PC-3 (cell line): Measurements from ENCODE around the gene UEVLD. TPM values are rescaled to one million over a fixed set of nuclear protein-coding genes. Genes with fewer than 3 reads are reported as not detected.

ENCODE experiments used
- ATAC-seq: fragments of 200-7000 bp; cut with Tn5 transposase; 2 replicates; pipeline ENCODE4 v1.9.1; 2020; ENCODE audit warnings: mild to moderate bottlenecking, moderate library complexity
- BruUV-seq: library from RNA; stranded (reverse); fragments of 400-500 nt; replicated peaks from 2 replicates; lab custom pipeline; 2021; lab: Mats Ljungman, UMichigan
- CTCF ChIA-PET: fragments of 300-600 bp; sonication (Branson Sonifier 250); formaldehyde crosslinking; loops from one replicate; lab custom pipeline; 2022; ENCODE audit warnings: antibody characterized with exemption; lab: Charles Lee
- POLR2A ChIA-PET: fragments of 300-600 bp; sonication (Branson Sonifier 250); formaldehyde crosslinking; loops from one replicate; lab custom pipeline; 2022; ENCODE audit warnings: antibody characterized with exemption; ENCODE audit not compliant: unreplicated experiment; lab: Charles Lee
- DNase-seq: peaks from one replicate; pipeline ENCODE4 v3.0.0-alpha.2; 2015
- H2AFZ ChIP-seq: fragments of 300-600 bp; sonication (generic); 2 replicates; pipeline ENCODE4 v1.6.0; 2016; ENCODE audit warnings: antibody characterized with exemption, low read length
- H3F3A ChIP-seq: fragments of 300-600 bp; sonication (generic); one replicate; pipeline ENCODE4 v1.6.0; 2017; ENCODE audit warnings: antibody characterized with exemption, low read length, control low read depth, mild to moderate bottlenecking; ENCODE audit not compliant: unreplicated experiment
- H3K27ac ChIP-seq: fragments of 300-600 bp; sonication (generic); 2 replicates; pipeline ENCODE4 v1.5.1; 2016; ENCODE audit warnings: mild to moderate bottlenecking, low read length
- H3K27me3 ChIP-seq: fragments of 300-600 bp; sonication (generic); 2 replicates; pipeline ENCODE4 v1.6.1; 2016; ENCODE audit warnings: low read length, mixed read lengths
- H3K36me3 ChIP-seq: fragments of 300-600 bp; sonication (generic); 2 replicates; pipeline ENCODE4 v1.6.1; 2016; ENCODE audit warnings: low read depth, mixed run types, low read length, mixed read lengths
- H3K4me1 ChIP-seq: fragments of 300-600 bp; sonication (generic); 2 replicates; pipeline ENCODE4 v1.5.1; 2016; ENCODE audit warnings: low read length; ENCODE audit not compliant: insufficient read depth
- H3K4me2 ChIP-seq: fragments of 300-600 bp; sonication (generic); 2 replicates; pipeline ENCODE4 v1.6.0; 2016; ENCODE audit warnings: low read length
- H3K4me3 ChIP-seq: fragments of 300-600 bp; sonication (generic); 2 replicates; pipeline ENCODE4 v1.5.1; 2016; ENCODE audit warnings: mild to moderate bottlenecking, low read length, mixed read lengths
- H3K79me2 ChIP-seq: fragments of 300-600 bp; sonication (generic); 2 replicates; pipeline ENCODE4 v1.6.1; 2017; ENCODE audit warnings: low read length, mixed read lengths
- H3K9ac ChIP-seq: fragments of 300-600 bp; sonication (generic); 2 replicates; pipeline ENCODE4 v1.6.0; 2016; ENCODE audit warnings: mild to moderate bottlenecking, low read length
- H3K9me2 ChIP-seq: fragments of 300-600 bp; sonication (generic); replicated peaks from 2 replicates; pipeline ENCODE4 v1.6.1; 2016; ENCODE audit warnings: mixed run types, low read length, mixed read lengths
- H3K9me3 ChIP-seq: fragments of 300-600 bp; sonication (generic); 2 replicates; pipeline ENCODE4 v1.6.1; 2016; ENCODE audit warnings: low read length, mixed read lengths
- H4K20me1 ChIP-seq: fragments of 300-600 bp; sonication (generic); 2 replicates; pipeline ENCODE4 v1.6.1; 2016; ENCODE audit warnings: low read length, mixed read lengths
- CTCF ChIP-seq: fragments of 300-600 bp; sonication (generic); conservative IDR thresholded peaks from 2 replicates; pipeline ENCODE4 v1.5.1; 2017; ENCODE audit warnings: antibody characterized with exemption, low read depth, mild to moderate bottlenecking, low read length
- EZH2 ChIP-seq: fragments of 300-600 bp; sonication (generic); IDR thresholded peaks from one replicate; pipeline ENCODE4 v1.6.1; 2017; ENCODE audit warnings: antibody characterized with exemption, mild to moderate bottlenecking, low read length; ENCODE audit not compliant: unreplicated experiment
- EZH2phosphoT487 ChIP-seq: fragments of 300-600 bp; sonication (generic); IDR thresholded peaks from 2 replicates; pipeline ENCODE4 v1.6.1; 2018; ENCODE audit warnings: mild to moderate bottlenecking, antibody characterized with exemption, low read length, borderline replicate concordance
- intact Hi-C: fragments of 100-400 bp; cut with micrococcal nuclease; formaldehyde crosslinking; loops from 2 replicates; pipeline ENCODE4 v1.9.0; 2023
- total RNA-seq: library from RNA; depleted of rRNA; stranded (reverse); fragments of >200 nt; gene quantifications from 2 replicates; pipeline ENCODE4 v1.2.3, GENCODE V29; 2014

The UEVLD gene
- total RNA-seq, 1 experiment from 2014 or later, result 22.2 TPM

DNA sequence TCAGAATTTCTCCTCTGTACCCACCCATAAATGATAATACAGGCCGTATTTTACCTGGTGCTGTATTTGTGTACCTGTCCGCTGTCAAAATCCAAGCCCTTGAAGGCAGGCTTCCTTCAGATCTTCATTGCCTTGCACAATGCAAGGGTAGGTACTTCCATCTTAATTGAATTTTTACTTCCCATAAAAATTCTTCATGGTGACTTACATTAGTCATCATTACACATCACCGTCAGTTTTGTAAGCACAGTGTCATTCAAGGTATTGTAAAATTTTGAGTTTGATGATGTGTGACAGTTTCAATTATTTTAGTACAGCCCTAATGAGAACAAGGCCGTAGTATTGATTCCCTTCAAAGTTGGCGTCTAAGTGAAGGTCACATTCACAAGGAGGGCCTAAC is 61.0 kb downstream of the UEVLD start:
- Histone ChIP-seq H3K27ac (peak overlapping the region; percentile 92), H3K4me3 (peak overlapping the region; percentile 81), H3K79me2 (peaks cover 52% of the 10 kb centered on the region), H3F3A (no peaks in the 10 kb centered on the region), H3K9me3 (no peaks in the 10 kb centered on the region), H3K27me3 (no peaks in the 10 kb centered on the region), H3K9me2 (no peaks in the 10 kb centered on the region), H3K4me1 (peaks cover 32% of the 10 kb centered on the region), H4K20me1 (0 out of 2 replicates have a peak, but pooled peaks cover 5% of the 10 kb centered on the region), H3K9ac (peak overlapping the region; percentile 94), H2AFZ (no peak overlapping the region), H3K4me2 (peak overlapping the region; percentile 82), H3K36me3 (no peaks in the 10 kb centered on the region)
- DNase-seq, result peak; percentile 66
- CTCF ChIA-PET, result no interaction called here
- TF ChIP-seq CTCF (no peak), EZH2 (no peak), EZH2phosphoT487 (no peak)
- intact Hi-C loops, result loop anchor here (2.0 to 10.0 kb wide), 5 partner anchors 35 to 283 kb away; partner anchors contain the start of genes GTF2H1, HPS5, SAA2 and SPTY2D1
- ATAC-seq, result peak; percentile 28
- POLR2A ChIA-PET, result interaction anchor here (1.4 to 2.0 kb wide), 2 partner anchors 34 to 132 kb away, joined by 4 to 5 read pairs; no protein-coding TSS in a partner anchor
- BruUV-seq, result no TSS peak

DNA sequence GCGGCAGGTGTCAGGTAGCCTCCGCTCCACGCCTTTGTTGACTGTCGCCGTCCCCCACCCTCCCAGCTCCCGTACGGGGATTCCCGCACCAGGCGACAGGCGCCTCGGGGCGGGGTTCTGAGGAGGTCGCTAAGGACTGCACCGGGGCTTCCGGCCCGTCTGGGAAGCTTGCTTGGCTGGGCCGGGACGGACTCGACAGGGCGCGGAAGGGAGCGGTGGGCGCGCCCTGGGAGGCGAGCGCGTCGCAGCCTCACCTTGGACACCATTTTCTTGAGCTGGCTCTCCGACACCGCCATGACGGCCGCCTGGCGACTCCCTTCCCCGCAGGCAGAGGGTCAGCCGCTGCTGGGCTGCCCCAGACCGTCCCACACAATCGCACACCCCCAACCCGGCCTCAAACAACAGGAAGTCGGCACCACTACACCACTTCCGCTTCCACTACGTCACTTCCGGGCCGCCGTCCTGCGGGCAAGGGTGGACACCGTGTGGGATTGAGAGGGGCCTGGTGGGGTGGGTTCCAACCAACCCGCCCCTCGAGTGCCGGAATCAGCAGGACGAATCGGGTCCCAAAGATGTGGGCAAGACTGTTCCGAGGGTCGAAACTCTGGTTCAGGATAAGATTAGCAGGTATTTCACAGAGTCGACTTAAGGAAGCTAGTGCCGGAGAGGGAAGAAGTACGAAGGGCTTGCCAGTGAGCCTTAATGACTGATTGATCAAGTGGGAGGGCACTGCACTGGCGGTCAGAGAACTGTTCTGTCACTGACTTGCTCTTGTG is 61.8 kb downstream of the UEVLD start, which contains the start of gene TSG101:
TSG101 (minus strand) TSS at position 422 of the 776 bp plus-strand sequence; CDS start at position 296, 126 bp downstream.
- Histone ChIP-seq H3F3A (no peaks in the 10 kb centered on the region), H3K79me2 (peaks cover 60% of the 10 kb centered on the region), H2AFZ (peak within 1 kb of the TSS; percentile 85), H3K27me3 (no peaks in the 10 kb centered on the region), H3K4me1 (peaks cover 32% of the 10 kb centered on the region), H3K4me2 (peak within 1 kb of the TSS; percentile 82), H3K9me3 (no peaks in the 10 kb centered on the region), H3K9me2 (no peaks in the 10 kb centered on the region), H4K20me1 (0 out of 2 replicates have a peak, but pooled peaks cover 6% of the 10 kb centered on the region), H3K9ac (peak within 1 kb of the TSS; percentile 94), H3K4me3 (peak within 1 kb of the TSS; percentile 81), H3K36me3 (no peaks in the 10 kb centered on the region), H3K27ac (peak within 1 kb of the TSS; percentile 92)
- no peak for TF ChIP-seq CTCF
- TF ChIP-seq EZH2phosphoT487, result no peak
- TF ChIP-seq EZH2, result no peak
- ATAC-seq (peak; percentile 89), DNase-seq (peak; percentile 89)
- intact Hi-C loops, result loop anchor here (1.0 to 10.0 kb wide), 6 partner anchors 34 to 282 kb away; partner anchors contain the start of genes GTF2H1, HPS5, SAA2 and SPTY2D1
- ChIA-PET POLR2A (interaction anchor here (0.5 to 2.0 kb wide), 7 partner anchors 9 to 223 kb away, joined by 3 to 9 read pairs (median 4); no protein-coding TSS in a partner anchor), CTCF (interaction anchor here (0.6 to 0.7 kb wide), 2 partner anchors 14 to 291 kb away, joined by 3 read pairs; no protein-coding TSS in a partner anchor)
- no TSS peak for BruUV-seq
